ENCODE measurements around the gene KDM4C.

GRCh38 chr9:7150153-7150890 lies 392.5 kb downstream of the KDM4C start:
- TF ChIP-seq CTCF (conservative IDR thresholded peaks at IDR 0.05; ENCODE audit: low read depth, low read length) (no peak), USF2 (IDR thresholded peaks at IDR 0.05; ENCODE audit: low read depth, low read length) (no peak), SMC3 (IDR thresholded peaks at IDR 0.05; ENCODE audit: low read depth, low read length) (no peak), BHLHE40 (IDR thresholded peaks at IDR 0.05; ENCODE audit: low read depth, low read length) (no peak), MXI1 (IDR thresholded peaks at IDR 0.05; ENCODE audit: borderline replicate concordance, low read depth, low read length) (no peak), RFX5 (IDR thresholded peaks at IDR 0.05; ENCODE audit: low read depth, low read length) (no peak), CEBPB (IDR thresholded peaks at IDR 0.05; ENCODE audit: low read depth, low read length) (no peak)
